Measurements from ENCODE around the gene PTPRA. TPM values are rescaled to one million over a fixed set of nuclear protein-coding genes. Genes with fewer than 3 reads are reported as not detected.

The PTPRA gene
- total and polyA plus RNA-seq, 2 of the 4 experiments (the other 2 are of a cell fraction) = 35.0 to 50.0 TPM

GRCh38 chr20:2919518-2920245, 46.4 kb downstream of the PTPRA start:
- H3K9me3 ChIP-seq (ENCODE audit: control insufficient read depth, insufficient read depth, low read length) = no peaks in the 10 kb centered on the region
- peaks cover 25 to 55% of the 10 kb centered on the region in 2 experiments; a peak in 3 of 4 replicates for H3K79me1 ChIP-seq (ENCODE audit: low read depth in 1 of 2, low read length in 2 of 2)
- no peak overlapping the region for H2BK15ac ChIP-seq (ENCODE audit: low read depth, low read length)
- no peak overlapping the region for H3K27ac ChIP-seq (ENCODE audit: insufficient read depth, low read length)
- H2BK5ac ChIP-seq (ENCODE audit: low read depth, low read length, poor library complexity, severe bottlenecking) = no peak overlapping the region
- POLR2A ChIA-PET (ENCODE audit: unreplicated experiment) = no interaction called here
- no peak overlapping the region for H3K4me3 ChIP-seq (ENCODE audit: insufficient read depth, low read depth, low read length)
- WGBS, 2 experiments (ENCODE audit: extremely low coverage in 2 of 2, insufficient read length in 1 of 2) = no CpG with 5 or more reads among the region's 2 CpGs
- peaks cover 2% of the 10 kb centered on the region; the same call in 1 of the 2 replicates for H3K4me1 ChIP-seq (ENCODE audit: control insufficient read depth, insufficient read depth, low read length)
- in situ Hi-C loops (cut with MboI; ENCODE audit: low sequenced_read_pairs) = no loop called here
- peaks cover 2% of the 10 kb centered on the region; the same call in 1 of the 2 replicates for H3K36me3 ChIP-seq (ENCODE audit: control insufficient read depth, insufficient read depth, low read length)
- ATAC-seq (ENCODE audit: low read depth) (no peak), DNase-seq (no peak)
- no peak overlapping the region for H3K56ac ChIP-seq (ENCODE audit: extremely low read depth, insufficient read depth, low read length)
- no peak overlapping the region for H4K91ac ChIP-seq (ENCODE audit: insufficient read depth, low read depth, low read length)
- H3K4me2 ChIP-seq (ENCODE audit: low read depth, low read length) = no peak overlapping the region
- no peak overlapping the region for H4K5ac ChIP-seq (ENCODE audit: low read depth, low read length)
- no peak overlapping the region for H2AFZ ChIP-seq (replicated peaks; ENCODE audit: low read length, poor library complexity)
- CTCF ChIA-PET = no interaction called here
- H2AK5ac ChIP-seq (ENCODE audit: low read depth, low read length) = no peak overlapping the region
- H4K8ac ChIP-seq (ENCODE audit: low read depth in 2 of 2, low read length in 2 of 2) = no peak overlapping the region
- H3K27me3 ChIP-seq (ENCODE audit: control insufficient read depth, insufficient read depth, low read length) = no peaks in the 10 kb centered on the region
- no peak overlapping the region for H2BK120ac ChIP-seq (ENCODE audit: low read depth, low read length)
- peaks cover 5% of the 10 kb centered on the region; the same call in 1 of the 2 replicates for H3K9me1 ChIP-seq (ENCODE audit: insufficient read depth, low read length)
- H3K4ac ChIP-seq (ENCODE audit: low read depth, low read length) = no peak overlapping the region
- intact Hi-C loops (cut with micrococcal nuclease) = no loop called here
- no peak for TF ChIP-seq RFX5 (IDR thresholded peaks at IDR 0.05; ENCODE audit: low read depth, low read length)
- no peak for TF ChIP-seq CEBPB (IDR thresholded peaks at IDR 0.05; ENCODE audit: low read depth, low read length)
- TF ChIP-seq, protein P1, sequence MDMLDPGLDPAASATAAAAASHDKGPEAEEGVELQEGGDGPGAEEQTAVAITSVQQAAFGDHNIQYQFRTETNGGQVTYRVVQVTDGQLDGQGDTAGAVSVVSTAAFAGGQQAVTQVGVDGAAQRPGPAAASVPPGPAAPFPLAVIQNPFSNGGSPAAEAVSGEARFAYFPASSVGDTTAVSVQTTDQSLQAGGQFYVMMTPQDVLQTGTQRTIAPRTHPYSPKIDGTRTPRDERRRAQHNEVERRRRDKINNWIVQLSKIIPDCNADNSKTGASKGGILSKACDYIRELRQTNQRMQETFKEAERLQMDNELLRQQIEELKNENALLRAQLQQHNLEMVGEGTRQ (IDR thresholded peaks at IDR 0.05; ENCODE audit: low read depth, low read length) = no peak
- peaks cover 9% of the 10 kb centered on the region; the same call in 1 of the 2 replicates for H4K20me1 ChIP-seq (ENCODE audit: insufficient read depth, low read length)
- H3K23ac ChIP-seq (ENCODE audit: low read depth, low read length) = 0 out of 2 replicates have a peak overlapping the region, but pooled peaks have one; percentile 24
- no TSS peak for BruUV-seq (replicated peaks)
- no peak overlapping the region for H3K14ac ChIP-seq (replicated peaks; ENCODE audit: low read depth, low read length)
- no peak overlapping the region for H2AK9ac ChIP-seq (replicated peaks; ENCODE audit: low read depth, low read length, poor library complexity)
- H3K18ac ChIP-seq (ENCODE audit: low read depth, low read length) = no peak overlapping the region
- H3K9ac ChIP-seq (ENCODE audit: low read depth, low read length) = no peak overlapping the region
- dilution Hi-C loops (cut with HindIII; ENCODE audit: low sequenced_read_pairs, unreplicated experiment) = no loop called here
- no peak overlapping the region for H2BK20ac ChIP-seq (ENCODE audit: low read depth, low read length)

Data from IMR-90 (cell line).